H9 (cell line): ENCODE measurements around the gene WFS1. TPM values are rescaled to one million over a fixed set of nuclear protein-coding genes. Genes with fewer than 3 reads are reported as not detected.
A peak's percentile ranks its signal among the peaks of the same experiment; 100 is the strongest.

ENCODE experiments used
- DNase-seq: peaks from one replicate; pipeline ENCODE4 v3.0.0-alpha.2; 2017
- H2AFZ ChIP-seq: one replicate; pipeline ENCODE4 v1.6.1; 2013; ENCODE audit warnings: mild to moderate bottlenecking, low read length, control low read depth, moderate library complexity
- H2AK5ac ChIP-seq: 2 replicates; pipeline ENCODE4 v1.6.1; 2013; ENCODE audit warnings: low read length, control low read depth, mixed read lengths; ENCODE audit not compliant: insufficient read length
- H2BK120ac ChIP-seq: one replicate; pipeline ENCODE4 v1.6.1; 2013; ENCODE audit warnings: low read depth, mild to moderate bottlenecking, low read length, control low read depth, inconsistent platforms; ENCODE audit not compliant: poor library complexity, severe bottlenecking
- H2BK12ac ChIP-seq: 2 replicates; pipeline ENCODE4 v1.6.1; 2013; ENCODE audit warnings: low read length, control low read depth, mixed read lengths, low read depth; ENCODE audit not compliant: insufficient read length
- H2BK15ac ChIP-seq: 2 replicates; pipeline ENCODE4 v1.6.1; 2013; ENCODE audit warnings: low read depth, low read length, control low read depth
- H2BK20ac ChIP-seq: one replicate; pipeline ENCODE4 v1.6.1; 2013; ENCODE audit warnings: low read depth, mild to moderate bottlenecking, low read length, control low read depth, inconsistent platforms; ENCODE audit not compliant: poor library complexity, severe bottlenecking
- H2BK5ac ChIP-seq: 2 replicates; pipeline ENCODE4 v1.6.1; 2013; ENCODE audit warnings: low read length, control low read depth, mixed read lengths; ENCODE audit not compliant: insufficient read length
- H3K14ac ChIP-seq: 2 replicates; pipeline ENCODE4 v1.6.1; 2013; ENCODE audit warnings: low read length, control low read depth; ENCODE audit not compliant: insufficient read depth
- H3K18ac ChIP-seq: 2 replicates; pipeline ENCODE4 v1.6.1; 2013; ENCODE audit warnings: low read depth, mild to moderate bottlenecking, mixed read lengths, low read length, control low read depth; ENCODE audit not compliant: insufficient read length
- H3K23ac ChIP-seq: 2 replicates; pipeline ENCODE4 v1.6.1; 2013; ENCODE audit warnings: low read length, control low read depth, mixed read lengths, low read depth; ENCODE audit not compliant: insufficient read length
- H3K23me2 ChIP-seq: 2 replicates; pipeline ENCODE4 v1.6.1; 2013; ENCODE audit warnings: low read depth, mild to moderate bottlenecking, mixed read lengths, low read length, control low read depth; ENCODE audit not compliant: insufficient read length, poor library complexity, severe bottlenecking
- H3K27ac ChIP-seq: 2 replicates; pipeline ENCODE4 v1.5.1; 2013; ENCODE audit warnings: low read length, control low read depth, mixed read lengths, low read depth; ENCODE audit not compliant: insufficient read length
- H3K27me3 ChIP-seq: 2 replicates; pipeline ENCODE4 v1.6.1; 2013; ENCODE audit warnings: low read length, control low read depth, inconsistent platforms; ENCODE audit not compliant: insufficient read depth
- H3K4ac ChIP-seq: 2 replicates; pipeline ENCODE4 v1.6.1; 2013; ENCODE audit warnings: low read depth, mild to moderate bottlenecking, control low read depth, inconsistent platforms, low read length, moderate library complexity
- H3K4me1 ChIP-seq: 2 replicates; pipeline ENCODE4 v1.6.1; 2013; ENCODE audit warnings: low read length, control low read depth, inconsistent platforms; ENCODE audit not compliant: insufficient read depth
- H3K4me2 ChIP-seq: 2 replicates; pipeline ENCODE4 v1.6.1; 2013; ENCODE audit warnings: low read length, control low read depth, mixed read lengths; ENCODE audit not compliant: insufficient read length, insufficient read depth
- H3K56ac ChIP-seq: 2 replicates; pipeline ENCODE4 v1.6.1; 2013; ENCODE audit warnings: low read depth, mild to moderate bottlenecking, mixed read lengths, low read length, control low read depth; ENCODE audit not compliant: insufficient read length
- H3K79me1 ChIP-seq: 2 replicates; pipeline ENCODE4 v1.6.1; 2013; ENCODE audit warnings: low read depth, mild to moderate bottlenecking, moderate library complexity, low read length, control low read depth, inconsistent platforms; ENCODE audit not compliant: insufficient read depth, poor library complexity, severe bottlenecking
- H3K79me2 ChIP-seq: 2 replicates; pipeline ENCODE4 v1.6.1; 2013; ENCODE audit warnings: low read length, control low read depth, inconsistent platforms; ENCODE audit not compliant: insufficient read depth
- H3K9ac ChIP-seq: 2 replicates; pipeline ENCODE4 v1.6.1; 2013; ENCODE audit warnings: low read length, control low read depth, mixed read lengths; ENCODE audit not compliant: insufficient read length; ENCODE audit errors: extremely low read depth
- H3K9me3 ChIP-seq: one replicate; pipeline ENCODE4 v1.6.1; 2013; ENCODE audit warnings: low read depth, low read length, inconsistent platforms; ENCODE audit not compliant: control insufficient read depth
- H3T11ph ChIP-seq: one replicate; pipeline ENCODE4 v1.6.1; 2013; ENCODE audit warnings: mild to moderate bottlenecking, low read length, control low read depth, inconsistent platforms
- H4K20me1 ChIP-seq: one replicate; pipeline ENCODE4 v1.6.1; 2013; ENCODE audit not compliant: control insufficient read depth, insufficient read length, insufficient read depth
- H4K5ac ChIP-seq: 2 replicates; pipeline ENCODE4 v1.6.1; 2013; ENCODE audit warnings: low read depth, mild to moderate bottlenecking, mixed read lengths, low read length, control low read depth; ENCODE audit not compliant: insufficient read length
- H4K8ac ChIP-seq: replicated peaks from 2 replicates; pipeline ENCODE4 v1.6.1; 2013; ENCODE audit warnings: low read length, control low read depth, mixed read lengths, low read depth; ENCODE audit not compliant: insufficient read length
- H4K91ac ChIP-seq: 2 replicates; pipeline ENCODE4 v1.6.1; 2013; ENCODE audit warnings: low read depth, mild to moderate bottlenecking, moderate library complexity, mixed read lengths, low read length, control low read depth; ENCODE audit not compliant: insufficient read length
- H3K27ac Mint-ChIP-seq, 3 experiments: 2 replicates in 2 of 3; 3 replicates in 1 of 3; pipeline ENCODE4 v1.8.0; 2020 to 2021; ENCODE audit warnings: mixed read lengths in 3 of 3, mild to moderate bottlenecking in 1 of 3, moderate library complexity in 1 of 3
- H3K27me3 Mint-ChIP-seq: 2 replicates; pipeline ENCODE4 v1.8.0; 2021; ENCODE audit warnings: low read depth, mild to moderate bottlenecking, moderate library complexity, mixed read lengths
- H3K36me3 Mint-ChIP-seq, 3 experiments: 2 replicates in 2 of 3; 3 replicates in 1 of 3; pipeline ENCODE4 v1.8.0; 2020 to 2021; ENCODE audit warnings: low read depth in 3 of 3, mixed read lengths in 3 of 3; ENCODE audit not compliant: insufficient read depth in 1 of 3
- H3K4me1 Mint-ChIP-seq, 2 experiments: 2 replicates each; pipeline ENCODE4 v1.8.0; 2020; ENCODE audit warnings: mixed read lengths in 2 of 2
- H3K4me3 Mint-ChIP-seq, 2 experiments: 2 replicates in 1 of 2; 3 replicates in 1 of 2; pipeline ENCODE4 v1.8.0; 2020 to 2021; ENCODE audit warnings: mild to moderate bottlenecking in 2 of 2, mixed read lengths in 2 of 2, moderate library complexity in 1 of 2
- H3K9me3 Mint-ChIP-seq, 2 experiments: 2 replicates in 1 of 2; 3 replicates in 1 of 2; pipeline ENCODE4 v1.8.0; 2020; ENCODE audit warnings: mild to moderate bottlenecking in 2 of 2, mixed read lengths in 2 of 2, moderate library complexity in 1 of 2
- WGBS: extraction: QIAGEN DNeasy Blood & Tissue Kit; methylation state at CpG from one replicate; pipeline ENCODE4 v1.1.7; 2013; ENCODE audit warnings: missing lambda C conversion rate, low lambda C conversion rate, mixed read lengths; ENCODE audit not compliant: insufficient read length; ENCODE audit errors: extremely low coverage; 5-methylcytosine and 5-hydroxymethylcytosine counted together
- total RNA-seq: library from RNA; stranded (reverse); gene quantifications from 2 replicates; pipeline ENCODE4 v1.2.1, GENCODE V29; 2021
- TF ChIP-seq, protein P1 (sequence below): fragments of 200-600 bp; sonication (generic); conservative IDR thresholded peaks from 3 replicates; pipeline ENCODE4 v1.8.0; 2021; ENCODE audit warnings: antibody characterized with exemption, mild to moderate bottlenecking

Gene WFS1
- total RNA-seq, 1 experiment from 2014 or later, result 18.9 TPM

- Histone ChIP-seq H3K23me2 (peaks cover 3% of the 10 kb centered on the region), H3K9ac (no peak overlapping the region), H2AFZ (no peak overlapping the region), H3K23ac (no peak overlapping the region), H3K27me3 (no peaks in the 10 kb centered on the region; the same call in 1 of the 2 replicates), H3K4me2 (peak overlapping the region; percentile 8), H3K79me1 (no peaks in the 10 kb centered on the region), H4K8ac (no peak overlapping the region), H2AK5ac (no peak overlapping the region), H2BK120ac (no peak overlapping the region), H4K91ac (no peak overlapping the region), H3T11ph (no peak overlapping the region), H3K27ac (no peak overlapping the region), H3K18ac (no peak overlapping the region), H2BK5ac (no peak overlapping the region), H4K20me1 (no peaks in the 10 kb centered on the region), H4K5ac (no peak overlapping the region), H3K4ac (no peak overlapping the region), H2BK20ac (no peak overlapping the region), H2BK12ac (no peak overlapping the region), H3K14ac (no peak overlapping the region), H3K4me1 (no peaks in the 10 kb centered on the region), H3K79me2 (no peaks in the 10 kb centered on the region), H3K9me3 (no peaks in the 10 kb centered on the region), H2BK15ac (no peak overlapping the region), H3K56ac (no peak overlapping the region)
- H3K4me1 Mint-ChIP-seq, result peaks cover 13 to 17% of the 10 kb centered on the region in 2 experiments
- WGBS, result no CpG with 5 or more reads among the region's 9 CpGs
- no peak overlapping the region for H3K27ac Mint-ChIP-seq
- H3K4me3 Mint-ChIP-seq, result no peak overlapping the region
- DNase-seq, result no peak
- H3K36me3 Mint-ChIP-seq, result peaks cover 0 to 3% (median 2%) of the 10 kb centered on the region in 3 experiments; a peak in 2 of 7 replicates
- H3K9me3 Mint-ChIP-seq, result peaks cover 12 to 14% of the 10 kb centered on the region in 2 experiments; a peak in 4 of 5 replicates
- peaks cover 13% of the 10 kb centered on the region for H3K27me3 Mint-ChIP-seq
- TF ChIP-seq, protein P1, sequence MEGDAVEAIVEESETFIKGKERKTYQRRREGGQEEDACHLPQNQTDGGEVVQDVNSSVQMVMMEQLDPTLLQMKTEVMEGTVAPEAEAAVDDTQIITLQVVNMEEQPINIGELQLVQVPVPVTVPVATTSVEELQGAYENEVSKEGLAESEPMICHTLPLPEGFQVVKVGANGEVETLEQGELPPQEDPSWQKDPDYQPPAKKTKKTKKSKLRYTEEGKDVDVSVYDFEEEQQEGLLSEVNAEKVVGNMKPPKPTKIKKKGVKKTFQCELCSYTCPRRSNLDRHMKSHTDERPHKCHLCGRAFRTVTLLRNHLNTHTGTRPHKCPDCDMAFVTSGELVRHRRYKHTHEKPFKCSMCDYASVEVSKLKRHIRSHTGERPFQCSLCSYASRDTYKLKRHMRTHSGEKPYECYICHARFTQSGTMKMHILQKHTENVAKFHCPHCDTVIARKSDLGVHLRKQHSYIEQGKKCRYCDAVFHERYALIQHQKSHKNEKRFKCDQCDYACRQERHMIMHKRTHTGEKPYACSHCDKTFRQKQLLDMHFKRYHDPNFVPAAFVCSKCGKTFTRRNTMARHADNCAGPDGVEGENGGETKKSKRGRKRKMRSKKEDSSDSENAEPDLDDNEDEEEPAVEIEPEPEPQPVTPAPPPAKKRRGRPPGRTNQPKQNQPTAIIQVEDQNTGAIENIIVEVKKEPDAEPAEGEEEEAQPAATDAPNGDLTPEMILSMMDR, result no peak
These were observed 23.4 kb upstream of the WFS1 start for GRCh38 chr4:6246170-6246634.
